HEK293T (cell line): ENCODE data around the gene PLEKHD1.

ENCODE experiments used
- ELF4 ChIP-seq: fragments of 450-650 bp; IDR thresholded peaks from 2 replicates; pipeline ENCODE4 v1.6.1; 2017; ENCODE audit warnings: antibody characterized with exemption
- FOXA1 ChIP-seq: fragments of 450-650 bp; IDR thresholded peaks from 2 replicates; pipeline ENCODE4 v1.6.1; 2016; ENCODE audit warnings: mild to moderate bottlenecking
- FOXK2 ChIP-seq: fragments of 450-650 bp; IDR thresholded peaks from 2 replicates; pipeline ENCODE4 v1.6.1; 2016; ENCODE audit warnings: mild to moderate bottlenecking
- FOXM1 ChIP-seq: fragments of 450-650 bp; IDR thresholded peaks from 2 replicates; pipeline ENCODE4 v1.6.1; 2017; ENCODE audit warnings: mild to moderate bottlenecking, borderline replicate concordance
- HDGF ChIP-seq: fragments of 450-650 bp; IDR thresholded peaks from 2 replicates; pipeline ENCODE4 v1.6.1; 2017; ENCODE audit warnings: antibody characterized with exemption, borderline replicate concordance
- L3MBTL2 ChIP-seq: fragments of 450-650 bp; conservative IDR thresholded peaks from 2 replicates; pipeline ENCODE4 v1.6.1; 2016; ENCODE audit warnings: mild to moderate bottlenecking
- LEF1 ChIP-seq: fragments of 450-650 bp; IDR thresholded peaks from 2 replicates; pipeline ENCODE4 v1.6.1; 2017; ENCODE audit warnings: mild to moderate bottlenecking, borderline replicate concordance
- NFRKB ChIP-seq: fragments of 450-650 bp; IDR thresholded peaks from 2 replicates; pipeline ENCODE4 v1.6.1; 2016; ENCODE audit warnings: mild to moderate bottlenecking, moderate library complexity
- PKNOX1 ChIP-seq: fragments of 450-650 bp; IDR thresholded peaks from 2 replicates; pipeline ENCODE4 v1.6.1; 2016
- SP1 ChIP-seq: fragments of 450-650 bp; IDR thresholded peaks from 2 replicates; pipeline ENCODE4 v1.6.1; 2017
- SUZ12 ChIP-seq: fragments of 450-650 bp; IDR thresholded peaks from 2 replicates; pipeline ENCODE4 v1.6.1; 2016; ENCODE audit warnings: mild to moderate bottlenecking
- ZNF384 ChIP-seq: fragments of 450-650 bp; IDR thresholded peaks from 2 replicates; pipeline ENCODE4 v1.6.1; 2016

GRCh38 chr14:69481815-69482568 is 2.5 kb upstream of the PLEKHD1 start:
- TF ChIP-seq SP1 (no peak), L3MBTL2 (no peak), HDGF (no peak), FOXM1 (no peak), ZNF384 (no peak), PKNOX1 (no peak), NFRKB (no peak), FOXA1 (no peak), SUZ12 (no peak), FOXK2 (no peak), LEF1 (no peak), ELF4 (no peak)
